Activated CD8-positive, alpha-beta T cell treated with anti-CD3 and anti-CD28 coated beads for 36 hours (primary cell): ENCODE data around the gene PSD2. TPM values are rescaled to one million over a fixed set of nuclear protein-coding genes. Genes with fewer than 3 reads are reported as not detected.
A peak's percentile ranks its signal among the peaks of the same experiment; 100 is the strongest.

Source experiments
- ATAC-seq: fragments of 200-7000 bp; cut with Tn5 transposase; one replicate; pipeline ENCODE4 v1.10.0; 2021; ENCODE audit warnings: mild to moderate bottlenecking, moderate library complexity
- CTCF ChIA-PET: fragments of 350-600 bp; sonication (Branson Sonifier 250); formaldehyde crosslinking; loops from one replicate; lab custom pipeline; 2021; ENCODE audit warnings: antibody characterized with exemption; lab: Charles Lee
- POLR2A ChIA-PET: fragments of 350-600 bp; sonication (Branson Sonifier 250); formaldehyde crosslinking; loops from one replicate; lab custom pipeline; 2021; ENCODE audit warnings: antibody characterized with exemption; lab: Charles Lee
- DNase-seq: peaks from one replicate; pipeline ENCODE4 v3.0.0-alpha.2; 2020
- H3K27ac Mint-ChIP-seq: one replicate; pipeline ENCODE4 v1.8.0; 2021; ENCODE audit warnings: mild to moderate bottlenecking, mixed read lengths
- H3K27me3 Mint-ChIP-seq: one replicate; pipeline ENCODE4 v1.8.0; 2021; ENCODE audit warnings: mixed read lengths
- H3K36me3 Mint-ChIP-seq: one replicate; pipeline ENCODE4 v1.8.0; 2021; ENCODE audit warnings: low read depth, mixed read lengths
- H3K4me1 Mint-ChIP-seq: one replicate; pipeline ENCODE4 v1.8.0; 2021; ENCODE audit warnings: low read depth, mixed read lengths
- H3K4me3 Mint-ChIP-seq: one replicate; pipeline ENCODE4 v1.8.0; 2021; ENCODE audit warnings: mild to moderate bottlenecking, moderate library complexity, mixed read lengths
- H3K9me3 Mint-ChIP-seq: one replicate; pipeline ENCODE4 v1.8.0; 2021; ENCODE audit warnings: mixed read lengths
- intact Hi-C: fragments of 100-400 bp; cut with micrococcal nuclease; formaldehyde crosslinking; loops from one replicate; pipeline ENCODE4 v1.10.0; 2022
- total RNA-seq, 2 experiments: library from RNA; stranded (reverse); gene quantifications; one replicate each; pipeline ENCODE4 v1.2.3, GENCODE V29; 2021
- TF ChIP-seq, protein P1 (sequence below): fragments of 200-600 bp; IDR thresholded peaks from one replicate; pipeline ENCODE4 v1.8.0; 2022; ENCODE audit warnings: antibody characterized with exemption, mild to moderate bottlenecking

The PSD2 gene
- total RNA-seq, 2 experiments from 2014 or later, result 0.14 TPM; not detected in 1

DNA sequence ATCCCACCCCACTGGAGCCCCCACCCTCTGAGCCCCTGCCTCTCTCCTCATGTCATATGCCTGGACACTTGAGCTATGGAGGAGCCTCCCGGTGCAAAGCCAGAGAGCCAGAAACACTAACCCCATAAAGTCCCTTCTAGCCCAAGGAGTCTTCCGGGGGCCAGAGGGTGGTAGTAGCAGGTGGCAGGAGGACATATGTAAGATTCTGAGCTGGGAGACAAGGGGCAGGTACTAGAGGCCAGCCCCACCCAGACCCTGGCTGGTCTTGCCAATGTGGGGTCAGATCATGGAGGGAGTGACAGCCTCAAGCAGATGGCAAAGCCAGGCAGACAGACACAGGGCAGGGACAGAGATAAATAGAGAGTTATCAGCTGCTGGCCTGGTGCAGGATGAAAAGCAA lies 63.4 kb downstream of the PSD2 start:
- DNase-seq, result no peak
- ChIA-PET CTCF (interaction anchor here (1.0 to 5.8 kb wide), 7 partner anchors 9 to 296 kb away, joined by 3 to 61 read pairs (median 5); no protein-coding TSS in a partner anchor), POLR2A (interaction anchor here (1.2 kb wide), 1 partner anchor 10 kb away, joined by 3 read pairs; no protein-coding TSS in a partner anchor)
- intact Hi-C loops, result no loop called here
- no peak overlapping the region for H3K4me3 Mint-ChIP-seq
- H3K36me3 Mint-ChIP-seq, result no peaks in the 10 kb centered on the region
- no peaks in the 10 kb centered on the region for H3K9me3 Mint-ChIP-seq
- H3K4me1 Mint-ChIP-seq, result no peaks in the 10 kb centered on the region
- TF ChIP-seq, protein P1, sequence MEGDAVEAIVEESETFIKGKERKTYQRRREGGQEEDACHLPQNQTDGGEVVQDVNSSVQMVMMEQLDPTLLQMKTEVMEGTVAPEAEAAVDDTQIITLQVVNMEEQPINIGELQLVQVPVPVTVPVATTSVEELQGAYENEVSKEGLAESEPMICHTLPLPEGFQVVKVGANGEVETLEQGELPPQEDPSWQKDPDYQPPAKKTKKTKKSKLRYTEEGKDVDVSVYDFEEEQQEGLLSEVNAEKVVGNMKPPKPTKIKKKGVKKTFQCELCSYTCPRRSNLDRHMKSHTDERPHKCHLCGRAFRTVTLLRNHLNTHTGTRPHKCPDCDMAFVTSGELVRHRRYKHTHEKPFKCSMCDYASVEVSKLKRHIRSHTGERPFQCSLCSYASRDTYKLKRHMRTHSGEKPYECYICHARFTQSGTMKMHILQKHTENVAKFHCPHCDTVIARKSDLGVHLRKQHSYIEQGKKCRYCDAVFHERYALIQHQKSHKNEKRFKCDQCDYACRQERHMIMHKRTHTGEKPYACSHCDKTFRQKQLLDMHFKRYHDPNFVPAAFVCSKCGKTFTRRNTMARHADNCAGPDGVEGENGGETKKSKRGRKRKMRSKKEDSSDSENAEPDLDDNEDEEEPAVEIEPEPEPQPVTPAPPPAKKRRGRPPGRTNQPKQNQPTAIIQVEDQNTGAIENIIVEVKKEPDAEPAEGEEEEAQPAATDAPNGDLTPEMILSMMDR, result no peak
- no peak for ATAC-seq
- H3K27me3 Mint-ChIP-seq, result no peaks in the 10 kb centered on the region
- no peak overlapping the region for H3K27ac Mint-ChIP-seq

DNA sequence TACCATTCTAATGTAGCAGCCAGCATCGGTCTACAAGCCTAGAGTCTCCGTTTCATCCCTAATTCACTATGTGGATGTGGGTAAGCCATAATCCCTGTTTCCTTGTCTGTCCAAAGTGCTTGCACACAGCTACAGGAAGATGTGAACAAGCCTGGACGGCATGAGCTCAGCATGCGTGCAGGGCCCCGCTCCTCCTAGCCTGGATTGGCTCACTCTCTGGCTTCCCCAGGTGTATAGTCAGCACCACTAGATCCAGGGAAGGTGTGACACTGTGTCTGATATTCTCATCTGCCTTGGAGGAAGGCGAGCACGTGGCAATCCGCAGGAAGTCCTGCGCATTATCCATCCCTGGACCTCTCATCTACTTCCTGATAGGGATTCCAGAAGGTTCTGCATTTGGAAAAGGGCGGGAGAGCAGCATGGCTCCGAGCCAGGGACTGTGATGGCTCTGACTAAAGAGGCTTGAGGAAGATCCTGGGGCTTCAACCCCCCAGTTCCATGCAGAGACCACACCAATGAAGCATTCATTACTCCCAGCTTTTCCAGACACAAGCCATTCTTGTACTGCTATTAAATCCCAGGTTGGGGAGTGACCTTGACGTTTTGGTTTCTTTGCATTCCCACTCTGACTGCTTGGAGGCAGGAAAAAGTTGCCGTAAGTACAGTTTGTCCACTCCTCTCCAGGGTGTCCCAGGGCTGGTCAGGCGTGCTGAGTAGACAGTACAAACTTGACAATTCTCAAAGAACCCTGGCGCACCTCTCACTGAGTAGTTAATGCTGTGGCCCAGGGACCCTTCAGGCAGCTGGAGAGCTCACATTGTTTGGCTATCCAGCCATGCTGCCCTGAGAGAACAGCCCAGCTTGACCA lies 65.6 kb downstream of the PSD2 start:
- CTCF ChIA-PET, result interaction anchor here (0.7 to 5.8 kb wide), 7 partner anchors 8 to 107 kb away, joined by 3 to 61 read pairs (median 7); no protein-coding TSS in a partner anchor
- no peak for DNase-seq
- intact Hi-C loops, result no loop called here
- no peaks in the 10 kb centered on the region for H3K9me3 Mint-ChIP-seq
- H3K27ac Mint-ChIP-seq, result no peak overlapping the region
- H3K4me3 Mint-ChIP-seq, result no peak overlapping the region
- no peaks in the 10 kb centered on the region for H3K4me1 Mint-ChIP-seq
- no peaks in the 10 kb centered on the region for H3K36me3 Mint-ChIP-seq
- TF ChIP-seq, protein P1, result no peak
- POLR2A ChIA-PET, result no interaction called here
- no peak for ATAC-seq
- peaks cover 2% of the 10 kb centered on the region for H3K27me3 Mint-ChIP-seq

DNA sequence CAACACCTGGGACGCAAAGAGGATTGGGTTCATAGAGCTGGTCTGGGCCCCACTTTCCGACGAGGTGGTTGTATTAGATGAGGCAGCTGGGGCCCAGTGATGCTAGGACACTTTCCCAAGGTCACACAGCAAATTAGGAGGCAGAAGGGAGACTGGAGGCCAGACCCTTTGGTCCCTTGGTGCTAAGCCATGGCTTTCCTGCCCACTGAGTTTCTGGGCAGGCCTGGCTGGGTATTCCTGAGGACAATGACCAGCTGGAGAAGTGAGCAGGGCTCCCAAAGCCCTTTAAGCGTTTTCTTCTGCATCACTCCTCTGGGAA lies 66.2 kb downstream of the PSD2 start:
- intact Hi-C loops, result no loop called here
- Mint-ChIP-seq H3K4me1 (no peaks in the 10 kb centered on the region), H3K36me3 (no peaks in the 10 kb centered on the region), H3K27me3 (peaks cover 6% of the 10 kb centered on the region), H3K9me3 (no peaks in the 10 kb centered on the region), H3K4me3 (no peak overlapping the region), H3K27ac (no peak overlapping the region)
- TF ChIP-seq, protein P1, result no peak
- no peak for ATAC-seq
- ChIA-PET POLR2A (no interaction called here), CTCF (interaction anchor here (2.9 to 5.8 kb wide), 3 partner anchors 75 to 106 kb away, joined by 9 to 61 read pairs (median 46); no protein-coding TSS in a partner anchor)
- DNase-seq, result no peak

DNA sequence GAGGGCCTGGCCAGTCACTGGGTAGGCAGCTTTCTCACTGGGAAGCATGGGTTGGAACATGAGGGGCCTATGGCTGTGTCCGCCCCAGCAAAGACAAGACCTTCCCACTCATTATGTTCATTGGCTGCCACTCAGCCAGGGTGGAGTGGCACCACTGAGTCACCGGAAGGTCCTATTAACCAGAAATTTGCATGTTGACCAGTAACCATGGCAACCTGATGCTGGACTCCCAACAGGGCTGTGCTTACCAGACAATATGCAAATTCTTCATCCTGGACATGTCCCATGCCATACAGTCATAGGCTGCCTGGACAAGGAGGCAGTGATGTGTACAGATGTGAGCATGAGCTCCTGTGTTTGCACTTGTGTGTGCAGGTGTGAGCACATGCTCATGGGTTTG lies 66.7 kb downstream of the PSD2 start:
- Mint-ChIP-seq H3K27me3 (peaks cover 6% of the 10 kb centered on the region), H3K27ac (no peak overlapping the region), H3K9me3 (no peaks in the 10 kb centered on the region), H3K4me1 (no peaks in the 10 kb centered on the region), H3K4me3 (no peak overlapping the region), H3K36me3 (no peaks in the 10 kb centered on the region)
- DNase-seq, result no peak
- ChIA-PET CTCF (interaction anchor here (0.8 to 5.8 kb wide), 6 partner anchors 63 to 106 kb away, joined by 3 to 61 read pairs (median 4); no protein-coding TSS in a partner anchor), POLR2A (interaction anchor here (1.0 kb wide), 1 partner anchor 71 kb away, joined by 3 read pairs; no protein-coding TSS in a partner anchor)
- TF ChIP-seq, protein P1, result no peak
- ATAC-seq, result peak; percentile 13
- intact Hi-C loops, result no loop called here

DNA sequence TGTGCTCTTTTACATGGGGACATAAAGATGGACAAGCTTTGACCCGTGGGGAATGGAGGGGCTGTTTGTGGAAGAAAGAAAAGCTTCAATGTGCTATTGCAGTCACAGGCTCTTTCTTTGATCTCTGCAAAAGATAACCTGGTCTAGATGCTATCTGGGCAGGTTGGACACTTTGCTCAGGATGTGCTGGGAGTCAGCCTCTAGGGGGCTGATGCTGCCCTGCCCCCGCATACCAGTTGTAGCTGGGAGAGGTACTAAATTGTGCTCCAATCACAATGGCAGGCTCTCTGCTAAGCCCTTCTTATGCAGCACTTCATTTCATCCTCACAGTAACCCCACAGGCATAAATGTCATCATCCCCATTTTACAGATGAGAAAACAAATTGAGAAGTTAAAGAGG lies 67.2 kb downstream of the PSD2 start:
- no peaks in the 10 kb centered on the region for H3K36me3 Mint-ChIP-seq
- DNase-seq (no peak), ATAC-seq (no peak)
- ChIA-PET CTCF (interaction anchor here (0.8 to 5.8 kb wide), 16 partner anchors 8 to 109 kb away, joined by 3 to 61 read pairs (median 4); no protein-coding TSS in a partner anchor), POLR2A (interaction anchor here (1.0 kb wide), 1 partner anchor 72 kb away, joined by 3 read pairs; no protein-coding TSS in a partner anchor)
- intact Hi-C loops, result no loop called here
- TF ChIP-seq, protein P1, result no peak
- H3K27ac Mint-ChIP-seq, result no peak overlapping the region
- no peaks in the 10 kb centered on the region for H3K9me3 Mint-ChIP-seq
- H3K4me3 Mint-ChIP-seq, result no peak overlapping the region
- peaks cover 6% of the 10 kb centered on the region for H3K27me3 Mint-ChIP-seq
- H3K4me1 Mint-ChIP-seq, result no peaks in the 10 kb centered on the region
